Transverse colon (tissue), 3 donors: ENCODE results near the gene CTTN.

ENCODE experiments used
- CTCF ChIP-seq, 5 experiments: fragments of 200-600 bp in 3 of 5; fragments of 450-650 bp in 2 of 5; sonication (generic) in 3 of 5; IDR thresholded peaks; 1 replicate in 2 of 5; 2 replicates in 3 of 5; pipeline ENCODE4 v1.5.1; 2016 to 2017; ENCODE audit warnings: antibody characterized with exemption in 5 of 5, inconsistent platforms in 3 of 5, mild to moderate bottlenecking in 2 of 5, moderate library complexity in 1 of 5
- POLR2A ChIP-seq: fragments of 450-650 bp; IDR thresholded peaks from one replicate; pipeline ENCODE4 v1.6.1; 2016; ENCODE audit warnings: antibody characterized with exemption, mild to moderate bottlenecking, moderate library complexity

- TF ChIP-seq CTCF (IDR thresholded peaks at IDR 0.05) (no peak), POLR2A (no peak)
Measured at GRCh38 chr11:70371241-70371640, 27.1 kb upstream of the CTTN start.
